KMS-11 (cell line): ENCODE data around the gene MT1B.

ENCODE experiments used
- H2AFZ ChIP-seq: fragments of 200-600 bp; sonication (generic); 2 replicates; pipeline ENCODE4 v1.6.1; 2016; ENCODE audit warnings: antibody characterized with exemption, mixed run types, low read depth
- H3K27ac ChIP-seq: fragments of 200-600 bp; sonication (generic); 2 replicates; pipeline ENCODE4 v1.6.1; 2016; ENCODE audit warnings: mild to moderate bottlenecking, mixed run types
- H3K27me3 ChIP-seq: fragments of 200-600 bp; sonication (generic); 2 replicates; pipeline ENCODE4 v1.6.1; 2017; ENCODE audit warnings: mild to moderate bottlenecking, low read depth, mixed run types, moderate library complexity; ENCODE audit not compliant: insufficient read depth
- H3K36me3 ChIP-seq: fragments of 200-600 bp; sonication (generic); 2 replicates; pipeline ENCODE4 v1.6.1; 2017; ENCODE audit warnings: mild to moderate bottlenecking, mixed run types; ENCODE audit not compliant: insufficient read depth
- H3K4me1 ChIP-seq: fragments of 200-600 bp; sonication (generic); 2 replicates; pipeline ENCODE4 v1.6.1; 2016; ENCODE audit warnings: mild to moderate bottlenecking, low read depth, mixed run types; ENCODE audit not compliant: poor library complexity, severe bottlenecking
- H3K4me2 ChIP-seq: fragments of 200-600 bp; sonication (generic); 2 replicates; pipeline ENCODE4 v1.7.0; 2016; ENCODE audit warnings: mild to moderate bottlenecking, mixed run types
- H3K4me3 ChIP-seq: fragments of 200-600 bp; sonication (generic); IDR thresholded peaks from 2 replicates; pipeline ENCODE4 v1.6.1; 2017; ENCODE audit warnings: low read depth, low read length, mixed read lengths; ENCODE audit not compliant: insufficient read depth
- H3K79me2 ChIP-seq: fragments of 200-600 bp; sonication (generic); 2 replicates; pipeline ENCODE4 v1.6.1; 2016; ENCODE audit warnings: low read depth, mixed run types; ENCODE audit not compliant: insufficient read depth
- H3K9ac ChIP-seq: fragments of 200-600 bp; sonication (generic); 2 replicates; pipeline ENCODE4 v1.6.1; 2016; ENCODE audit warnings: mild to moderate bottlenecking, mixed run types
- H4K20me1 ChIP-seq: fragments of 200-600 bp; sonication (generic); 2 replicates; pipeline ENCODE4 v1.6.1; 2016; ENCODE audit warnings: mild to moderate bottlenecking, mixed run types; ENCODE audit not compliant: insufficient read depth
- TF ChIP-seq, protein P1 (sequence below): fragments of 200-600 bp; sonication (generic); conservative IDR thresholded peaks from 2 replicates; pipeline ENCODE4 v1.6.1; 2017; ENCODE audit warnings: low read depth, mild to moderate bottlenecking, antibody characterized with exemption, low read length, moderate library complexity, mixed read lengths

The MT1B gene

DNA sequence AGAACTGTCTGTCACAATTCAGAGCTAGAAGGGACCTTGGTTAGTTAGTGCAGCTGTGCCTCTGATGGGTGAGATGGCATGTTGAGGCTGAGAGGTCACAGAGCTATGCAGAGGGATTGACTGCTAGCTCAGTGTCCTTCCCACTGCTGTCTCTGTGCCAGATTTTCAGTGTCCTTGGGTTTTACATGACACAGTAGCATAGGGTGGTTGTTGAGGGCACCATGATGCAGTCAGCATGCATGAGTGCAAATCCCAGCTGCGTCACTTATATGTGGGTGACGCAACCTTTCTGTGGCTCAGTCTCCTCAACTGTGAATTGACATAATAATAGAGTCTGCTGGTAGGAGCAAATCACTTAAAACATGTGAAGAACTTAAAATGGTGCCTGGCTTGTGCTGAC lies 10.5 kb upstream of the MT1B start:
- no peaks in the 10 kb centered on the region for H3K79me2 ChIP-seq
- H3K36me3 ChIP-seq = no peaks in the 10 kb centered on the region
- no peak overlapping the region for H3K4me3 ChIP-seq
- H2AFZ ChIP-seq = no peak overlapping the region
- H3K4me1 ChIP-seq = peaks cover 7% of the 10 kb centered on the region
- H3K27me3 ChIP-seq = no peaks in the 10 kb centered on the region
- no peak overlapping the region for H3K4me2 ChIP-seq
- H3K27ac ChIP-seq = no peak overlapping the region
- TF ChIP-seq, protein P1, sequence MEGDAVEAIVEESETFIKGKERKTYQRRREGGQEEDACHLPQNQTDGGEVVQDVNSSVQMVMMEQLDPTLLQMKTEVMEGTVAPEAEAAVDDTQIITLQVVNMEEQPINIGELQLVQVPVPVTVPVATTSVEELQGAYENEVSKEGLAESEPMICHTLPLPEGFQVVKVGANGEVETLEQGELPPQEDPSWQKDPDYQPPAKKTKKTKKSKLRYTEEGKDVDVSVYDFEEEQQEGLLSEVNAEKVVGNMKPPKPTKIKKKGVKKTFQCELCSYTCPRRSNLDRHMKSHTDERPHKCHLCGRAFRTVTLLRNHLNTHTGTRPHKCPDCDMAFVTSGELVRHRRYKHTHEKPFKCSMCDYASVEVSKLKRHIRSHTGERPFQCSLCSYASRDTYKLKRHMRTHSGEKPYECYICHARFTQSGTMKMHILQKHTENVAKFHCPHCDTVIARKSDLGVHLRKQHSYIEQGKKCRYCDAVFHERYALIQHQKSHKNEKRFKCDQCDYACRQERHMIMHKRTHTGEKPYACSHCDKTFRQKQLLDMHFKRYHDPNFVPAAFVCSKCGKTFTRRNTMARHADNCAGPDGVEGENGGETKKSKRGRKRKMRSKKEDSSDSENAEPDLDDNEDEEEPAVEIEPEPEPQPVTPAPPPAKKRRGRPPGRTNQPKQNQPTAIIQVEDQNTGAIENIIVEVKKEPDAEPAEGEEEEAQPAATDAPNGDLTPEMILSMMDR = no peak
- H4K20me1 ChIP-seq = no peaks in the 10 kb centered on the region
- H3K9ac ChIP-seq = no peak overlapping the region

DNA sequence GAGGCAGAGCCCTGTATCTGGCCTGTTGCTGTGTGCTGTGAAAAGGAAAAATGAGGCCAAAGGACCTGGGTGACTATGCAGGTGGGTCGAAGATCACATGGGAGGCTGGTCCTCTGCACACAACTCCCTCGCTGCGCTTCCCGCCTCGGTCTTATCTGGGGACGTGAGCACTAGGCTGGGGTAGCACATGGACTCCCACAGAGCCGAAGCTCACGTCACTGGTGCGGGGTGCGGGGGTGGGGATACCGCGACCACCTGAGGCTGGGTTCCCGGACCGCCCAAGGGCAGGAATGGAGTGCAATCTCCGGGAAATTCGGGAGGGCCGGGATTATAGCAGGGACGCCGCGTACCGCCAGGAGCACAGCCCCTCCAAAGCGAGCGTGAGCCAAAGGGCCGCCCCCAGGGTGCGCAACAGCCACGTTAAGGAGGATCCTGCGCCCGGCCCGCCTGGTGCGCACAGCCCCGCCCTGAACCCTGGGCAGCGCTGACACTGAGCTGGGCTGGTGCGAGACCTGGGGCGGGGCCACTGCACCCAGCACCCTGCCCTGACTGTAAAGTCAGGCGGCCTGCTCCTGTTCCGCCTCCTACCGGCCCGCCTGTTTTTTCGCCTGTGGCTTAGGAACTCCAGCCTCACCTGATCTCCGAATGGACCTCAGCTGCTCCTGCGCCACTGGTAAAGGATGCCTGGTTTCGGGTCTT lies 8.5 kb upstream of the MT1B start:
- Histone ChIP-seq H2AFZ (peak overlapping the region; percentile 68), H3K4me1 (peaks cover 7% of the 10 kb centered on the region), H4K20me1 (no peaks in the 10 kb centered on the region), H3K27me3 (no peaks in the 10 kb centered on the region), H3K79me2 (no peaks in the 10 kb centered on the region), H3K9ac (no peak overlapping the region; the same call in 1 of the 2 replicates), H3K4me3 (no peak overlapping the region), H3K36me3 (no peaks in the 10 kb centered on the region), H3K4me2 (peak overlapping the region; percentile 57), H3K27ac (no peak overlapping the region)
- TF ChIP-seq, protein P1 = no peak

DNA sequence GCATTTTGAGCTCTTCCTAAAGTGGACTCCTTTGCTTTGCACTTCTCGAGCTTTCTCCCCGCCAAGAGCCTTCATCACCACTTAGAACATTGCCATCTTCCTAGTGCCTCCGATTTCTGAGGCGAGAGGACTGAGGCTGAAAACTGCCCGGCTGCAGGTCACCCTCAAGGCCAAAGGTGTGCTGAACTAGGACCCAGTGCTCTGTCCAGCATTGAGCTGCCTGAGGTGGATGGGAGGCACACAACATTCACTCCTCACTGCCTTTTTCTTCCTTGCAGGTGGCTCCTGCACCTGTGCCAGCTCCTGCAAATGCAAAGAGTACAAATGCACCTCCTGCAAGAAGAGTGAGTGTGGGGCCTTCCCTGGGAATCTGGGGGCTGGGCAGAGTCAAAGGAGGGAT lies 7.9 kb upstream of the MT1B start:
- Histone ChIP-seq H3K4me2 (peak overlapping the region; percentile 57; the same call in 1 of the 2 replicates), H3K36me3 (no peaks in the 10 kb centered on the region), H3K9ac (no peak overlapping the region), H2AFZ (peak overlapping the region; percentile 68), H3K4me1 (peaks cover 7% of the 10 kb centered on the region), H3K79me2 (no peaks in the 10 kb centered on the region), H3K27ac (no peak overlapping the region), H3K27me3 (no peaks in the 10 kb centered on the region), H4K20me1 (no peaks in the 10 kb centered on the region), H3K4me3 (no peak overlapping the region)
- TF ChIP-seq, protein P1 = 0 out of 2 replicates have a peak, but pooled peaks have one; percentile 8

DNA sequence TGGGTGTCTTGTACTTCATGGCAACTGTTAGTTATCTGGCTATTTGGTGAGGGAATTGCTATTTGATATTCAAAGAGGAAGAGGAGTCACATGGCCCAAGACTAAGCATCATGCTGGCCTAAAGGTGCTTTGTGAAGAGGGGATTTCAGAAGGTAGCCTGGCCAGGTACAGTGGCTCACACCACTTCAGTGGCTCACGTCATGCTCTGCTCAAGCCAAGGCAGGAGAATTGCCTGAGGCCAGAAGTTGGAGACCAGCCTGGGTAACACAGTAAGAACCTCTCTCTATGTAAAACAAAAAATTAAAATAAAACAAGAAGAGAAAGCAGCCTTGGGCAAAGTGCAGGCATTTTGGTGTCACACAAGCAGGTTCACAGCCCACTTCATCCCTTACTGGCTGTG lies 6.4 kb upstream of the MT1B start:
- Histone ChIP-seq H3K36me3 (no peaks in the 10 kb centered on the region), H2AFZ (no peak overlapping the region), H3K9ac (no peak overlapping the region), H3K27ac (no peak overlapping the region), H3K27me3 (no peaks in the 10 kb centered on the region), H3K4me1 (peaks cover 7% of the 10 kb centered on the region), H3K4me3 (no peak overlapping the region), H3K4me2 (no peak overlapping the region), H4K20me1 (no peaks in the 10 kb centered on the region), H3K79me2 (no peaks in the 10 kb centered on the region)
- TF ChIP-seq, protein P1 = no peak
